GM03348 (cell line): ENCODE measurements around the gene DEFB121.
"Not testable (repeated sequence)": the region's sequence is repeated elsewhere in the genome, so short reads cannot be mapped to it uniquely, and the experiment has no call there.

Experiments used
- DNase-seq: peaks from one replicate; pipeline ENCODE4 v3.0.0; 2012; ENCODE audit warnings: low spot score

Gene DEFB121

GRCh38 chr20:31406115-31406514, at the start of gene DEFB121:
DEFB121 (minus strand) TSS chr20:31406215; CDS start chr20:31406152, 63 bp downstream.
- no peak for DNase-seq

GRCh38 chr20:31454361-31454760, 48.3 kb upstream of the DEFB121 start:
- no peak for DNase-seq

GRCh38 chr20:31452575-31452974, 46.6 kb upstream of the DEFB121 start:
- DNase-seq, result no peak

GRCh38 chr20:31449511-31450414, 43.7 kb upstream of the DEFB121 start:
- DNase-seq, result no peak

- no peak for DNase-seq
Observed at GRCh38 chr20:31446084-31446819, 40.2 kb upstream of the DEFB121 start.

GRCh38 chr20:31440012-31440659, 34.1 kb upstream of the DEFB121 start, which contains the start of gene DEFB123:
DEFB123 (plus strand) TSS chr20:31440632; CDS start chr20:31440699, 67 bp downstream.
- DNase-seq, result no peak

GRCh38 chr20:31430568-31431115, 24.6 kb upstream of the DEFB121 start:
- DNase-seq, result no peak

GRCh38 chr20:31427576-31427975, 21.6 kb upstream of the DEFB121 start:
- DNase-seq, result not testable (repeated sequence)

- not testable (repeated sequence) for DNase-seq
Observed at GRCh38 chr20:31426891-31427551, 21.0 kb upstream of the DEFB121 start.

GRCh38 chr20:31425797-31426196, 19.8 kb upstream of the DEFB121 start:
- no peak for DNase-seq

GRCh38 chr20:31418307-31418706, 12.3 kb upstream of the DEFB121 start:
- DNase-seq, result no peak

- DNase-seq, result no peak
Observed at GRCh38 chr20:31415653-31416052, 9.6 kb upstream of the DEFB121 start.

- no peak for DNase-seq
Observed at GRCh38 chr20:31414381-31414780, 8.4 kb upstream of the DEFB121 start.

- DNase-seq, result no peak
Observed at GRCh38 chr20:31410011-31410410, 4.0 kb upstream of the DEFB121 start.

GRCh38 chr20:31403886-31404285, 2.1 kb downstream of the DEFB121 start:
- no peak for DNase-seq

- DNase-seq, result no peak
Observed at GRCh38 chr20:31394900-31395299, 11.1 kb downstream of the DEFB121 start.

- no peak for DNase-seq
Observed at GRCh38 chr20:31392836-31393235, 13.2 kb downstream of the DEFB121 start.

- no peak for DNase-seq
Observed at GRCh38 chr20:31390490-31390889, 15.5 kb downstream of the DEFB121 start, which contains the start of gene DEFB119. DEFB119 (minus strand) TSS chr20:31390590; CDS start chr20:31390483, 107 bp downstream.

GRCh38 chr20:31374346-31374745, 31.7 kb downstream of the DEFB121 start:
- no peak for DNase-seq

GRCh38 chr20:31368301-31368700, 37.7 kb downstream of the DEFB121 start, which contains the start of gene DEFB118:
DEFB118 (plus strand) TSS chr20:31368601; CDS start chr20:31368651, 50 bp downstream.
- DNase-seq, result no peak

GRCh38 chr20:31364272-31364671, 41.7 kb downstream of the DEFB121 start:
- not testable (repeated sequence) for DNase-seq
